ENCODE results near the gene DCANP1. TPM values are rescaled to one million over a fixed set of nuclear protein-coding genes. Genes with fewer than 3 reads are reported as not detected.

Gene DCANP1
- total and polyA plus RNA-seq, 9 of the 15 experiments (the other 6 are each of a cell fraction or from before 2014, with no cell fraction given) = not detected

DNA sequence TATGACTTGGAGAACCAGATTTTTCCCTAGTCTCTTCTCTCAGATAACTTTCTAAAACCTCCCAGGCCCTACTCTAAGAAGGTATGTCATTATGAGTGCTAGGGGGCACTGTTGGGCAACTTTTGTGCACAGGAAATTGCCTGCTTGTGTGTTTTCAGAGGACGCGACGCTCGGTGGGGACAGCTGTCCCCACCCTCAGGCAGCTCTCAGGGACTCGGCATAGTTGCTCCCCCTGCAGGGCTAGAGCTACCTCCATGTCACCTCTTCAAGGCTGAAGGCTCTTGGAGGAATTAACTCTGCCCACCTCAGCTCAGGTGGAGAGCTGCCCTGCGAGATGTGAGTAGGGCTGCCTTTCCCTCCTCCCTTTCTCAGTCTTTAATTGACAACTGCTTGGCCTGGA, 15.2 kb upstream of the DCANP1 start (continued):
- TF ChIP-seq SIN3A (IDR thresholded peaks at IDR 0.05; ENCODE audit: borderline replicate concordance in 2 of 2, control insufficient read depth in 1 of 2, low read depth in 2 of 2, low read length in 2 of 2) = no peak
- no peak for TF ChIP-seq FOXM1 (IDR thresholded peaks at IDR 0.05; ENCODE audit: low read depth)
- TF ChIP-seq FOXM1 (CRISPR knock-in tag; IDR thresholded peaks at IDR 0.05; ENCODE audit: low read depth) = no peak
- TF ChIP-seq SMAD1 (IDR thresholded peaks at IDR 0.05; ENCODE audit: low read depth, low read length, partially characterized antibody) = no peak
- no peak for TF ChIP-seq ZNF717 (CRISPR knock-in tag; IDR thresholded peaks at IDR 0.05)
- TF ChIP-seq JUND (IDR thresholded peaks at IDR 0.05; ENCODE audit: borderline replicate concordance, low read depth, low read length) = peak; percentile 31; the same call in 1 of the 2 replicates
- peak; percentile 35; the same call in 1 of the 3 replicates for TF ChIP-seq JUND (tag; IDR thresholded peaks at IDR 0.05; ENCODE audit: borderline replicate concordance, low read depth, low read length)
- no peak for TF ChIP-seq SAFB2 (IDR thresholded peaks at IDR 0.05; ENCODE audit: borderline replicate concordance, low read depth, low read length, severe bottlenecking)
- no peak for TF ChIP-seq ELF1 (tag; IDR thresholded peaks at IDR 0.05)
- TF ChIP-seq ATF1 (CRISPR knock-in tag; IDR thresholded peaks at IDR 0.05) = no peak
- TF ChIP-seq ATF1 (tag; IDR thresholded peaks at IDR 0.05) = no peak; the same call in 1 of the 2 replicates
- no peak for TF ChIP-seq EGR1 (conservative IDR thresholded peaks at IDR 0.05)
- TF ChIP-seq KDM1A (IDR thresholded peaks at IDR 0.05) = no peak
- peak; percentile 47; the same call in 1 of the 2 replicates for TF ChIP-seq ETV1 (tag; conservative IDR thresholded peaks at IDR 0.05; ENCODE audit: low read depth)
- peak; percentile 69 for TF ChIP-seq L3MBTL2 (IDR thresholded peaks at IDR 0.05)
- TF ChIP-seq PHF20 (IDR thresholded peaks at IDR 0.05; ENCODE audit: partially characterized antibody) = no peak
- peak; percentile 35; the same call in 1 of the 2 replicates for TF ChIP-seq CREB1 (IDR thresholded peaks at IDR 0.05)
- TF ChIP-seq CREB1 (CRISPR knock-in tag; IDR thresholded peaks at IDR 0.05) = no peak
- TF ChIP-seq ZFP36 (IDR thresholded peaks at IDR 0.05; ENCODE audit: low read depth, low read length, partially characterized antibody) = no peak
- no peak for TF ChIP-seq SRF (CRISPR knock-in tag; IDR thresholded peaks at IDR 0.05)
- TF ChIP-seq SMC3 (conservative IDR thresholded peaks at IDR 0.05; ENCODE audit: insufficient read depth, low read depth, low read length) = peak; percentile 76
- TF ChIP-seq, protein P1, sequence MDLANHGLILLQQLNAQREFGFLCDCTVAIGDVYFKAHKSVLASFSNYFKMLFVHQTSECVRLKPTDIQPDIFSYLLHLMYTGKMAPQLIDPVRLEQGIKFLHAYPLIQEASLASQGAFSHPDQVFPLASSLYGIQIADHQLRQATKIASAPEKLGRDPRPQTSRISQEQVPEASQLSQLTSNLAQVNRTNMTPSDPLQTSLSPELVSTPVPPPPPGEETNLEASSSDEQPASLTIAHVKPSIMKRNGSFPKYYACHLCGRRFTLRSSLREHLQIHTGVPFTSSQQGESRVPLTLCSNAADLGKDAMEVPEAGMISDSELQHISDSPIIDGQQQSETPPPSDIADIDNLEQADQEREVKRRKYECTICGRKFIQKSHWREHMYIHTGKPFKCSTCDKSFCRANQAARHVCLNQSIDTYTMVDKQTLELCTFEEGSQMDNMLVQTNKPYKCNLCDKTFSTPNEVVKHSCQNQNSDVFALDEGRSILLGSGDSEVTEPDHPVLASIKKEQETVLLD (IDR thresholded peaks at IDR 0.05) = no peak
- TF ChIP-seq ZBTB17 (CRISPR knock-in tag; IDR thresholded peaks at IDR 0.05) = no peak
- TF ChIP-seq, protein P2, sequence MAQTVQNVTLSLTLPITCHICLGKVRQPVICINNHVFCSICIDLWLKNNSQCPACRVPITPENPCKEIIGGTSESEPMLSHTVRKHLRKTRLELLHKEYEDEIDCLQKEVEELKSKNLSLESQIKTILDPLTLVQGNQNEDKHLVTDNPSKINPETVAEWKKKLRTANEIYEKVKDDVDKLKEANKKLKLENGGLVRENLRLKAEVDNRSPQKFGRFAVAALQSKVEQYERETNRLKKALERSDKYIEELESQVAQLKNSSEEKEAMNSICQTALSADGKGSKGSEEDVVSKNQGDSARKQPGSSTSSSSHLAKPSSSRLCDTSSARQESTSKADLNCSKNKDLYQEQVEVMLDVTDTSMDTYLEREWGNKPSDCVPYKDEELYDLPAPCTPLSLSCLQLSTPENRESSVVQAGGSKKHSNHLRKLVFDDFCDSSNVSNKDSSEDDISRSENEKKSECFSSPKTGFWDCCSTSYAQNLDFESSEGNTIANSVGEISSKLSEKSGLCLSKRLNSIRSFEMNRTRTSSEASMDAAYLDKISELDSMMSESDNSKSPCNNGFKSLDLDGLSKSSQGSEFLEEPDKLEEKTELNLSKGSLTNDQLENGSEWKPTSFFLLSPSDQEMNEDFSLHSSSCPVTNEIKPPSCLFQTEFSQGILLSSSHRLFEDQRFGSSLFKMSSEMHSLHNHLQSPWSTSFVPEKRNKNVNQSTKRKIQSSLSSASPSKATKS (CRISPR knock-in tag; IDR thresholded peaks at IDR 0.05) = no peak
- TF ChIP-seq, protein P3, sequence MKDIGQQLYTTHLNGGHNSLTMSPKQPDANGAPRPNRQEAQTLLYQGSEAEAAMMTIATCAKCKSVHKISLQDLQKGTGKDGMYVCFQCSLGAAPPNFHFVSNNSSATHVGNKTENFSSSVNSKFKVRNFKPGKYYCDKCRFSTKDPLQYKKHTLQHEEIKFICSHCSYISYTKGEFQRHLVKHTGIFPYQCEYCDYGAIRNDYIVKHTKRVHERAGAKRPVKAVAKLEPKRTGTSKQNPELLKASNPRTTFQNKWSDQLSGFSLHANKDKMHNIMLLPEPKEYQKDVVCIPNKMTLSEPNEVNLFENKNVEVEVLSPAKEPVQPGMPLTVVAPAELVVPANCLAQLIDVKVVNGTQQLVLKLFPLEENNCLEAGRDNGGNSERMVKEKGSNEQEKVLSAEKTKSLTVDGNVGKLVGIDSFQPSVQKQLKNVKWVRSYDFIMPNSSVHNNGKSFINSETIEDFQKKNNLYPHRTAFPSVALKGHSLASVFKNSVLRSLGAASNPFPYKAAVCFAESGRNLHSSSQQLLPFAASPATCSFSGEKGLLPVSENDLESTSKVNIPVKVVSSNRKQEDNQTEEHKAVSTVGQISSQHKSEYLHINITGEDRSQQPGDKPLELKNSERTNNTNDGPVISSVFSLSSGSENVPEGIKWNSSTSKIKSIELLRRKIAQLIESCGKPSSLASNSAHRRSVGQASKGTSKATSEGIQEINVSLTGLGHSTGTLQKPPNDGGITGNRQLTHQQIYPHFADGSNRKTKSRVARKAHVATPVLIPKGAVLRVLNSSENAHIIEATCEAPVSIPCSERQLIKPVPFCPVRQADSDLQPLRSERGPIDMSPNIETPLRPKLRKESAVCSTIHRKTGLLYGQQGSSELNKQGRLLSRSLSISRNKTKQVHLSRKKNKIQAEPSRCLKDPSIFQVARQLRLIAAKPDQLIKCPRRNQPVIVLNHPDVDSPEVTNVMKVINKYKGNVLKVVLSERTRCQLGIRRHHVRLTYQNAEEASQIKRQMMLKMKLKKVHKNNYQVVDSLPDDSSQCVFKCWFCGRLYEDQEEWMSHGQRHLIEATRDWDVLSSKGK (CRISPR knock-in tag; IDR thresholded peaks at IDR 0.05) = no peak
